Chondrocyte (in vitro differentiated cells): ENCODE data around the gene REPS2. TPM values are rescaled to one million over a fixed set of nuclear protein-coding genes. Genes with fewer than 3 reads are reported as not detected.

ENCODE experiments used
- DNase-seq: peaks from one replicate; pipeline ENCODE4 v3.0.0; 2021; ENCODE audit warnings: mixed read lengths, low spot score
- H3K27ac Mint-ChIP-seq: one replicate; pipeline ENCODE4 v1.8.0; 2021; ENCODE audit warnings: mild to moderate bottlenecking, moderate library complexity, mixed read lengths; ENCODE audit not compliant: unreplicated experiment
- H3K27me3 Mint-ChIP-seq: 2 replicates; pipeline ENCODE4 v1.8.0; 2021; ENCODE audit warnings: low read depth, mixed read lengths
- H3K36me3 Mint-ChIP-seq: 2 replicates; pipeline ENCODE4 v1.8.0; 2021; ENCODE audit warnings: low read depth, mixed read lengths
- H3K4me1 Mint-ChIP-seq: 2 replicates; pipeline ENCODE4 v1.8.0; 2021; ENCODE audit warnings: low read depth, mild to moderate bottlenecking, mixed read lengths
- H3K4me3 Mint-ChIP-seq: one replicate; pipeline ENCODE4 v1.8.0; 2021; ENCODE audit warnings: mild to moderate bottlenecking, moderate library complexity, mixed read lengths; ENCODE audit not compliant: unreplicated experiment
- H3K9me3 Mint-ChIP-seq: 2 replicates; pipeline ENCODE4 v1.8.0; 2021; ENCODE audit warnings: low read depth, mixed read lengths
- CTCF ChIP-seq: fragments of 200-600 bp; sonication (generic); IDR thresholded peaks from 2 replicates; pipeline ENCODE4 v1.5.0; 2021; ENCODE audit warnings: antibody characterized with exemption, mild to moderate bottlenecking, moderate library complexity
- total RNA-seq: library from RNA; stranded (reverse); gene quantifications from 3 replicates; pipeline ENCODE4 v1.2.1, GENCODE V29; 2021

The REPS2 gene
- total RNA-seq, 1 donor from 2014 or later, result 2.4 TPM

GRCh38 chrX:17082831-17083230, 136.4 kb downstream of the REPS2 start:
- Mint-ChIP-seq H3K27me3 (peaks cover 12% of the 10 kb centered on the region), H3K9me3 (no peaks in the 10 kb centered on the region), H3K36me3 (no peaks in the 10 kb centered on the region), H3K4me3 (peak overlapping the region; percentile 21), H3K27ac (no peak overlapping the region), H3K4me1 (peaks cover 27% of the 10 kb centered on the region)
- TF ChIP-seq CTCF, result peak; percentile 72
- no peak for DNase-seq

GRCh38 chrX:17086317-17086716, 139.9 kb downstream of the REPS2 start:
- H3K4me3 Mint-ChIP-seq, result no peak overlapping the region
- H3K4me1 Mint-ChIP-seq, result peaks cover 9% of the 10 kb centered on the region
- H3K27me3 Mint-ChIP-seq, result peaks cover 23% of the 10 kb centered on the region
- peaks cover 2% of the 10 kb centered on the region for H3K36me3 Mint-ChIP-seq
- no peak for TF ChIP-seq CTCF
- peaks cover 5% of the 10 kb centered on the region for H3K9me3 Mint-ChIP-seq
- no peak for DNase-seq
- H3K27ac Mint-ChIP-seq, result no peak overlapping the region

GRCh38 chrX:17095161-17095560, 148.7 kb downstream of the REPS2 start:
- peaks cover 25% of the 10 kb centered on the region for H3K27me3 Mint-ChIP-seq
- TF ChIP-seq CTCF, result no peak
- peaks cover 9% of the 10 kb centered on the region for H3K9me3 Mint-ChIP-seq
- no peak overlapping the region for H3K27ac Mint-ChIP-seq
- H3K4me1 Mint-ChIP-seq, result no peaks in the 10 kb centered on the region
- no peaks in the 10 kb centered on the region for H3K36me3 Mint-ChIP-seq
- no peak for DNase-seq
- H3K4me3 Mint-ChIP-seq, result no peak overlapping the region

GRCh38 chrX:17098516-17099247, 152.2 kb downstream of the REPS2 start:
- Mint-ChIP-seq H3K4me1 (no peaks in the 10 kb centered on the region), H3K4me3 (no peak overlapping the region), H3K27me3 (peaks cover 16% of the 10 kb centered on the region), H3K36me3 (no peaks in the 10 kb centered on the region), H3K27ac (no peak overlapping the region), H3K9me3 (peaks cover 5% of the 10 kb centered on the region)
- no peak for DNase-seq
- no peak for TF ChIP-seq CTCF

GRCh38 chrX:17104433-17104832, 158.0 kb downstream of the REPS2 start:
- Mint-ChIP-seq H3K36me3 (no peaks in the 10 kb centered on the region), H3K27me3 (peaks cover 3% of the 10 kb centered on the region), H3K4me3 (no peak overlapping the region), H3K4me1 (no peaks in the 10 kb centered on the region), H3K9me3 (no peaks in the 10 kb centered on the region), H3K27ac (no peak overlapping the region)
- no peak for DNase-seq
- TF ChIP-seq CTCF, result no peak
